ENCODE measurements around the gene EGF.

EGF gene

DNA sequence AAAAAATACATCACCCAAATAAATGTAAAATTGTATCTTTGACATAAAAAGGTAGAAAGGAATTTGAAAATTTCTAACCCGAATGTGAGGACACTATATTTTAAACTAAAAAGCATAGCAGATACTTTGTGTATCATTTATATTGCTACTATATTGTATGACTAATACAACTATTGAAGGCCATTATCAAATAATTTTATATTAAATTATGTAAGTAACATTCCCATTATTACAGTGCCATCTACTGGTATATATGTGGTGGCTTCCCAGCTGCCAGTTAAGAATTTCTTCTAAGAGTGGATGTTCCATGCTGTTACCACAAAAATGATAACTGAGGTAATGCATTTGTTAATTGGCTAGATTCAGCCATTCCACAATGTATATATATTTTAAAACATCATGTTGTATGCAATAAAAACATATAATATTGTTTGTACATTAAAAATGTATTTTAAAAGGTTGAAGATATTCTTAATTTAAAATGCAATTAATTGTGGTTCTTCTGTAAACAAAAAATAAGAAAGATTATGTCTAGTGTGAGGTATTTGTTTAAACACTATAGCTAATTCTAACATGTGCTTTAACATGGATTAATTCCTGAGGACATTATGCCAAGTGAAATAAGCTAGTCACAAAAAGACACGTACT lies 65.3 kb downstream of the EGF start:
- Histone ChIP-seq H3K4me3 (ENCODE audit: insufficient read length, low read depth) (no peak overlapping the region), H3K36me3 (ENCODE audit: insufficient read depth, insufficient read length, low read length) (no peaks in the 10 kb centered on the region), H3K27me3 (ENCODE audit: insufficient read depth, insufficient read length) (no peaks in the 10 kb centered on the region), H3K9ac (ENCODE audit: insufficient read length, low read depth) (no peak overlapping the region), H3K4me1 (ENCODE audit: insufficient read depth, insufficient read length) (peaks cover 2% of the 10 kb centered on the region), H3K9me3 (ENCODE audit: insufficient read depth, low read length) (no peaks in the 10 kb centered on the region)
- no peak for TF ChIP-seq YY1 (IDR thresholded peaks at IDR 0.05; ENCODE audit: insufficient read depth, insufficient read length)
- no peak for TF ChIP-seq ZNF274 (IDR thresholded peaks at IDR 0.05; ENCODE audit: low read depth, low read length)
- TF ChIP-seq SUZ12 (IDR thresholded peaks at IDR 0.05; ENCODE audit: extremely low read depth, insufficient read depth, insufficient read length) = no peak
- DNase-seq (ENCODE audit: low read depth, low spot score) = no peak

DNA sequence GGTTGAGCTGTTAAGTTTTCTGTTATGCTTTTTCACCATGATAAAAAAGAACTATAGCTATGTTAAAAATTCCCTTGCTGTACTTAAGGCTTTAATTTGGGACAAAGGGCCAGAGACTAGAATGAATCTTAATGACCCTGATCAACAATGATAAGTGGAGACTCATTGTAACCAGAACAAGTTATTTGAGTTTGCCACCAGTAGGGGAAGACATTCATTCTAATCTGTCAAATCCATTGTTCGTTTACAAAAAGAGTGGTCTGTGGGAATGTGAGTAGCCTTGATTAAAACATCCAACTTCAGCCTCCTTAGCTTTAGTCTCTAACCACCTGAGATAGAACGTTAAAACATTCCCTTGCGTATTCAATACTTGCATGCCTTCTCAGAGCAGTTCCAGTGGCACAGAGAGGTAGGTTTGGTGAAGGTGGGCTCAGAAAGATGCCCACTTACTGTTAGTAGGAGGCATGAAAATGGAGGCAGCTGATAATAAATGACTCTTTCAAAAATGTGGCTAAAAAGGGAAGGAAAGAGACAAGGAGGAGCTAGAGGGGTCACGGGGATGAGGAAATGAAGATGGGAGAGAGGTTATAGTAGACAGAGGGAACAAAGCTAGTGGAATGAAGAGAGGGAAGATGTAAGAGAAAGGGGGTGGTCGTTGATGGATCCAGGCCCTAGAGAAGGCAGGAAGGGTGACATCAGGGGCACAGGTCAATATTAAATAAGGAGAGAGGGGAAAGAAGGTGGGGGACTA lies 66.2 kb downstream of the EGF start:
- DNase-seq (ENCODE audit: low read depth, low spot score) = no peak
- H3K9me3 ChIP-seq (ENCODE audit: insufficient read depth, low read length) = no peaks in the 10 kb centered on the region
- H3K9ac ChIP-seq (ENCODE audit: insufficient read length, low read depth) = no peak overlapping the region
- H3K27me3 ChIP-seq (ENCODE audit: insufficient read depth, insufficient read length) = no peaks in the 10 kb centered on the region
- peaks cover 2% of the 10 kb centered on the region for H3K4me1 ChIP-seq (ENCODE audit: insufficient read depth, insufficient read length)
- no peak overlapping the region for H3K4me3 ChIP-seq (ENCODE audit: insufficient read length, low read depth)
- TF ChIP-seq ZNF274 (IDR thresholded peaks at IDR 0.05; ENCODE audit: low read depth, low read length) (no peak), SUZ12 (IDR thresholded peaks at IDR 0.05; ENCODE audit: extremely low read depth, insufficient read depth, insufficient read length) (no peak), YY1 (IDR thresholded peaks at IDR 0.05; ENCODE audit: insufficient read depth, insufficient read length) (no peak)
- no peaks in the 10 kb centered on the region for H3K36me3 ChIP-seq (ENCODE audit: insufficient read depth, insufficient read length, low read length)

GRCh38 chr4:109979920-109980717 lies 67.4 kb downstream of the EGF start:
- Histone ChIP-seq H3K4me3 (ENCODE audit: insufficient read length, low read depth) (no peak overlapping the region), H3K36me3 (ENCODE audit: insufficient read depth, insufficient read length, low read length) (no peaks in the 10 kb centered on the region), H3K4me1 (ENCODE audit: insufficient read depth, insufficient read length) (peaks cover 2% of the 10 kb centered on the region), H3K9me3 (ENCODE audit: insufficient read depth, low read length) (no peaks in the 10 kb centered on the region), H3K9ac (ENCODE audit: insufficient read length, low read depth) (no peak overlapping the region), H3K27me3 (ENCODE audit: insufficient read depth, insufficient read length) (no peaks in the 10 kb centered on the region)
- no peak for DNase-seq (ENCODE audit: low read depth, low spot score)
- TF ChIP-seq YY1 (IDR thresholded peaks at IDR 0.05; ENCODE audit: insufficient read depth, insufficient read length) = no peak
- no peak for TF ChIP-seq SUZ12 (IDR thresholded peaks at IDR 0.05; ENCODE audit: extremely low read depth, insufficient read depth, insufficient read length)
- no peak for TF ChIP-seq ZNF274 (IDR thresholded peaks at IDR 0.05; ENCODE audit: low read depth, low read length)

GRCh38 chr4:109981936-109982335 lies 69.3 kb downstream of the EGF start:
- Histone ChIP-seq H3K27me3 (ENCODE audit: insufficient read depth, insufficient read length) (no peaks in the 10 kb centered on the region), H3K36me3 (ENCODE audit: insufficient read depth, insufficient read length, low read length) (no peaks in the 10 kb centered on the region), H3K4me1 (ENCODE audit: insufficient read depth, insufficient read length) (peaks cover 2% of the 10 kb centered on the region), H3K9ac (ENCODE audit: insufficient read length, low read depth) (no peak overlapping the region), H3K9me3 (ENCODE audit: insufficient read depth, low read length) (no peaks in the 10 kb centered on the region), H3K4me3 (ENCODE audit: insufficient read length, low read depth) (no peak overlapping the region)
- DNase-seq (ENCODE audit: low read depth, low spot score) = no peak
- TF ChIP-seq ZNF274 (IDR thresholded peaks at IDR 0.05; ENCODE audit: low read depth, low read length) (no peak), YY1 (IDR thresholded peaks at IDR 0.05; ENCODE audit: insufficient read depth, insufficient read length) (no peak), SUZ12 (IDR thresholded peaks at IDR 0.05; ENCODE audit: extremely low read depth, insufficient read depth, insufficient read length) (no peak)

- Histone ChIP-seq H3K4me1 (ENCODE audit: insufficient read depth, insufficient read length) (peaks cover 2% of the 10 kb centered on the region), H3K4me3 (ENCODE audit: insufficient read length, low read depth) (no peak overlapping the region), H3K27me3 (ENCODE audit: insufficient read depth, insufficient read length) (no peaks in the 10 kb centered on the region), H3K9ac (ENCODE audit: insufficient read length, low read depth) (no peak overlapping the region), H3K9me3 (ENCODE audit: insufficient read depth, low read length) (no peaks in the 10 kb centered on the region), H3K36me3 (ENCODE audit: insufficient read depth, insufficient read length, low read length) (no peaks in the 10 kb centered on the region)
- no peak for DNase-seq (ENCODE audit: low read depth, low spot score)
- TF ChIP-seq SUZ12 (IDR thresholded peaks at IDR 0.05; ENCODE audit: extremely low read depth, insufficient read depth, insufficient read length) = no peak
- TF ChIP-seq YY1 (IDR thresholded peaks at IDR 0.05; ENCODE audit: insufficient read depth, insufficient read length) = no peak
- TF ChIP-seq ZNF274 (IDR thresholded peaks at IDR 0.05; ENCODE audit: low read depth, low read length) = no peak
These were observed 69.8 kb downstream of the EGF start for GRCh38 chr4:109982521-109982920.

GRCh38 chr4:109985993-109986974 lies 73.6 kb downstream of the EGF start:
- no peaks in the 10 kb centered on the region for H3K4me1 ChIP-seq (ENCODE audit: insufficient read depth, insufficient read length)
- no peak overlapping the region for H3K4me3 ChIP-seq (ENCODE audit: insufficient read length, low read depth)
- no peaks in the 10 kb centered on the region for H3K36me3 ChIP-seq (ENCODE audit: insufficient read depth, insufficient read length, low read length)
- TF ChIP-seq YY1 (IDR thresholded peaks at IDR 0.05; ENCODE audit: insufficient read depth, insufficient read length) = no peak
- no peak for TF ChIP-seq SUZ12 (IDR thresholded peaks at IDR 0.05; ENCODE audit: extremely low read depth, insufficient read depth, insufficient read length)
- no peak for TF ChIP-seq ZNF274 (IDR thresholded peaks at IDR 0.05; ENCODE audit: low read depth, low read length)
- no peaks in the 10 kb centered on the region for H3K9me3 ChIP-seq (ENCODE audit: insufficient read depth, low read length)
- DNase-seq (ENCODE audit: low read depth, low spot score) = no peak
- H3K27me3 ChIP-seq (ENCODE audit: insufficient read depth, insufficient read length) = no peaks in the 10 kb centered on the region
- no peak overlapping the region for H3K9ac ChIP-seq (ENCODE audit: insufficient read length, low read depth)
